ENCODE data around the gene RPTOR.
A peak's percentile ranks its signal among the peaks of the same experiment; 100 is the strongest.

Gene RPTOR

GRCh38 chr17:80717720-80718083 lies 173.1 kb downstream of the RPTOR start:
- intact Hi-C loops (cut with DNase I), result no loop called here
- peak in 3 of 42 donors; percentile 29 to 53 (median 30) for DNase-seq

DNA sequence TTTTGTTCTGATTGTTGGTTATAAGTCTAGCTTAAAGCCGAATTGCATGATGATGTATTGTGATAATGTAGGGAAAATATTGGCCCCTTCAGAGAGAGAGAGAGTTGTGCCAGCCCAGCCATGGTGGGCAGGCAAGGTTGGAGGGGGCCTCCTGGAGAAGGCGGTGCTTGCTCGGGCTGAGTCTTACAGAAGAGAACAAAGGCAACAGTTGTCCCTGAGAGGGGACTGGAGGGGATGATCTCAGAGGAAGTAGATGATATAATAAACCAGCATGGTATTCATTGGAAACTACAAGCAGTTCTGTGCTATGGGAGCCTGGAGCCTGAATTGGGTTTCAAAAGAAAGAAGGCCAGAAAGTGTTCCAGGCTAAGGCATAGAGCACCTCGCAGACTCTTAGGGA lies 173.8 kb downstream of the RPTOR start:
- intact Hi-C loops (cut with DNase I), result no loop called here
- DNase-seq, result peak in 7 of 42 donors; percentile 36 to 72 (median 43)

DNA sequence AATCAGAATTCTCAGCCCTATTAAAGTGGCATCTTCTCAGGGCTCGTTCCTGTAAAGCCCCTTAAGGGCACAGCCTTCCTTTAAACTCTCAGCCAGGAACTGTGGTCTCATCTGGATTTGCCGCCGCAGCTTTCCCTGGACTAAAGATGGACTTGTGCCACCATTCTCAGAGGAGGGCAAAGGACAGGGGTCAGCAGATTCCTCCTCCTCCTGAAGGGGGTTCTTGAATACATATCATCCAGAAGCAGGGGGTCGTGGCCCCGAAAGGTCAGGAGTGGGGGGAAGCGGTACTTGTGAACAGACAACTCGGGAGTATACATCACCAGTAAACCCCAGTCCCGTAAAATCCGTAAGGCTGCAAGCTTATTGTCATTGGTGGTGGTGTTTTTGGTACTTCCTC lies 174.8 kb downstream of the RPTOR start:
- intact Hi-C loops (cut with DNase I), result no loop called here
- DNase-seq, result peak in 2 of 42 donors; percentile 35 to 52

GRCh38 chr17:80720610-80721577 lies 176.3 kb downstream of the RPTOR start:
- intact Hi-C loops (cut with DNase I), result no loop called here
- DNase-seq, result peak in 2 of 42 donors; percentile 33 to 42

GRCh38 chr17:80722661-80723060 lies 178.0 kb downstream of the RPTOR start:
- intact Hi-C loops (cut with DNase I), result no loop called here
- peak in 3 of 42 donors; percentile 34 to 46 (median 36) for DNase-seq

GRCh38 chr17:80724775-80725266 lies 180.2 kb downstream of the RPTOR start:
- DNase-seq, result peak in 2 of 42 donors; percentile 41 to 44
- intact Hi-C loops (cut with DNase I), result no loop called here

- peak in 2 of 42 donors; percentile 31 to 32 for DNase-seq
- intact Hi-C loops (cut with DNase I), result no loop called here
Observed at GRCh38 chr17:80725517-80725916, 180.9 kb downstream of the RPTOR start.

DNA sequence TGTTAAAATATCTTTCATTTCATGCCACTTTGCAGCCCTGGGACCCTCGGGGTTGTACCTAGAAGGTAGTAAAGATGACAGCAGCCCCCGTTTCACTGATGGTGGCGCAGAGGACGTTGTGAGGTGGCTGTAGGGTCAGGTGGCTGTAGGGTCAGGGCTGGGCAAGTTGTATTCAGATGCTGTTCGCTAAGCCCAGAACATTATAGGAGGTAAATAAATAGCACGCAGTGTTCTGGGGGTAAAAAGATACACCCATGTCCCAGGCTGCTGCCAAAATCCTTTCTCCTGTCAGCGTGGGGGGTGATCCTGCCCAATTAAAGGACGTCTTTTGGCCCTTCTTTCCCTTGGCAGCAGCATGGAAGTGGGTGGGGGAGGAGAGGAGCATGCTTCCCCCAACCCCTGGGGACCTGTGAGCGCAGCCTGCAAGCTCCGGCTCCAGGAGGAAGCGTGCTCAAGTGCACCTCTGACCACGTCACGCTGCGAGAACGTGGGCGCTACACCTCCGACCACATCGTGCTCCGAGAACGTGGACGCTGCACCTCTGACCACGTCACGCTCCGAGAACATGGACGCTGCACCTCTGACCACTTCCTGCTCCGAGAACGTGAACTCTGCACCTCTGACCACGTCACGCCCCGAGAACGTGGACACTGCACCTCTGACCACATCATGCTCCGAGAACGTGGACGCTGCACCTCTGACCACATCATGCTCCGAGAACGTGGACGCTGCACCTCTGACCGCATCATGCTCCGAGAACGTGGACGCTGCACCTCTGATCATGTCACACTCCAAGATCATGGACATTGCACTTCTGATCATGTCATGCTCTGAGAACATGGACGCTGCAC lies 182.1 kb downstream of the RPTOR start:
- DNase-seq, result peak in 2 of 42 donors; percentile 26 to 28
- intact Hi-C loops (cut with DNase I), result no loop called here

DNA sequence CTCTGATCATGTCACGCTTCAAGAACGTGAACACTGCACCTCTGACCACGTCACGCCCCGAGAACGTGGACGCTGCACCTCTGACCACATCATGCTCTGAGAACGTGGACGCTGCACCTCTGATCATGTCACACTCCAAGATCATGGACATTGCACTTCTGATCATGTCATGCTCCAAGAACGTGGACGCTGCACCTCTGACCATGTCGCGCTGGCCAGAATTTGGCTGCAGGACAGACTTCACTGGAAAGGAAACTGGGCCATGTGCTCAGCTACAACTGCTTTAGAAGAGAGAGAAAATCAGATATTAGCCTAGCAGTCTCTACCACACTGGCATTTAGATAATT lies 182.7 kb downstream of the RPTOR start:
- intact Hi-C loops (cut with DNase I), result no loop called here
- peak in 3 of 42 donors; percentile 29 to 41 (median 31) for DNase-seq

- DNase-seq, result peak in 2 of 42 donors; percentile 14 to 28
- intact Hi-C loops (cut with DNase I), result no loop called here
Observed at GRCh38 chr17:80729016-80729415, 184.4 kb downstream of the RPTOR start.

- DNase-seq, result peak in 3 of 42 donors; percentile 18 to 39 (median 25)
- intact Hi-C loops (cut with DNase I), result no loop called here
Observed at GRCh38 chr17:80729761-80730160, 185.1 kb downstream of the RPTOR start.

DNA sequence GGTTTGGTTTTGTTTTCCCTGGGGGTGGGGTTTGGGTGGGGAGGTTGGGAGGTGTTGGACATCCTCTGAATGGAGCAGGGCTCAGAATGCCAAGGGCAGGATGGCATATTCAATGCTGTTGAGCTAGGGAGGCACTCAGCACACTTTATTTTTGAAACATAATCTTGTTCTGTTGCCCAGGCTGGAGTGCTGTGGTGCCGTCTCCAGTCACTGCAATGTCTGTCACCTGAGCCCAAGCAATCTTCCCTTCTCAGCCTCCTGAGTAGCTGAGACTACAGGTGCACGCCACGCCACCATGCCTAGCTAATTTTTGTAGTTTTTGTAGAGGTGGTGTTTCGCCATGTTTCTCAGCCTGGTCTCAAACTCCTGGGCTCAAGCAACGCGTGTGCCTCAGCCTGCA lies 186.1 kb downstream of the RPTOR start:
- peak in 2 of 42 donors; percentile 21 to 31 for DNase-seq
- intact Hi-C loops (cut with DNase I), result no loop called here

GRCh38 chr17:80731323-80731722 lies 186.7 kb downstream of the RPTOR start:
- intact Hi-C loops (cut with DNase I), result no loop called here
- peak in 2 of 42 donors; percentile 22 to 36 for DNase-seq

DNA sequence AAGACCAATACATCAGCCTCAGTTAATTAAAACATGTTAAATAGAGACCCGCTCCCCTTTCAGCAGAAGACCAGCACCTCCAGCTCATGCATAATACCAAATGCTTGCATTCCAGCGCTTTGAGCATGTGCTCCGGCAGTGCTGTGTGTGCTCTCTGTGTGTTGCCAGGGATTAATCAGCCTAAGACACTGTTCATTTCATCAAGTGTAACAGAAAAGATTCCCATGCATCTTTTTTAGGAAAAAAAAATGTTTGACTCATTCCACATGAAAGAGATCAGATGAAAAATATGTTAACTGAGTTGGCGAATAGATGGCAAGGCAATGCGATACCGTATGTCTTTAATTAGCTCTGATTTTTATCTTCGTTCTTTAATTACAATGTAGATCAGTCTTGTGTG lies 187.6 kb downstream of the RPTOR start:
- intact Hi-C loops (cut with DNase I), result no loop called here
- peak in 9 of 42 donors; percentile 20 to 60 (median 41) for DNase-seq

DNA sequence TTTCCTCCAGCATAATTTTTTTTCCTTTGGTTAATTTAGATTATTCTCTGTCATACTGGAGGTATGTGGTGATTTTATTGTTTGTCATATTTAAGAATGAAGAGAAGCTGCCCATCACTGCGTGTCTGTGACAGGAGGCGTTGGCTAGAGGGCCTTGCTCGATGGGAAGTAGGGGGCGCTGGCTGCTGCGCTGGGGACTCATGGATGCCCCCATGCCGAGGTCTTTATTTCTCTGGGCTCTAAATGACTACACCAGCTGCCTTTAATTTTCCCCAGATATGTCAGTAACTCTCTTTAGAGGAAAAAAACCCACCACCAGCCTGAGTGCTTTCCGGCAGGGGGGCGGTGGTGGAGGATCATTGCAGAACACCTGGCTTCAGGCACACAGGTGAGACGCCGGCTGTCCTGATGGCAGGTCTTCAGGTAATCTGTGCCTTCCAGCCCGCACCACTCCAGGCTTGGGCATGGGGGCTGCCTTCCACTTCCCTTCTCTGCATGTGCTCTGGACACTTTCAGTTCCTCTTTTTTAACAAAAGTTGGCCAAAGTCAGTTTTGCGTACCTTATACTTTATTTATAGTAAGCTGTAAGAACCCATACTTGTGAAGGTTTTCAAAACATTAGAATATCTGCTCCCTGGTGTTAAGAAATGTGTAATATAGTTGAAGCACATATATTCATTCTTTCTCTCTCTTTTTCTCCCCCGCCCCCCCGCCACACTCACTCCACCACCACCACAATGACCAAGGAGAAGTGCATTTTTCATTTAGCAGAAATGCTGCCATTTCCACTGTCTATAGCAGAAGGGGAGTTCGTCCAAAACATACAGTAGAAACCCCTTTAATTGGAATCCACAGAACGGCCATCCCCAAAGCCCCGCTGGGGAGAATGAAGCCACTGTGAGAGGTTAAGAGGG lies 192.7 kb downstream of the RPTOR start:
- DNase-seq, result peak in 3 of 42 donors; percentile 35 to 40 (median 38)
- intact Hi-C loops (cut with DNase I), result no loop called here

GRCh38 chr17:80738020-80738808 lies 193.6 kb downstream of the RPTOR start:
- intact Hi-C loops (cut with DNase I), result no loop called here
- peak in 4 of 42 donors; percentile 25 to 45 (median 38) for DNase-seq

- DNase-seq, result peak in 3 of 42 donors; percentile 13 to 38 (median 30)
- intact Hi-C loops (cut with DNase I), result no loop called here
Observed at GRCh38 chr17:80738987-80739730, 194.5 kb downstream of the RPTOR start.

Measured in head of caudate nucleus (tissue), 42 donors.